Caki2 (cell line): Measurements from ENCODE around the gene RND1. TPM values are rescaled to one million over a fixed set of nuclear protein-coding genes. Genes with fewer than 3 reads are reported as not detected.
A peak's percentile ranks its signal among the peaks of the same experiment; 100 is the strongest.

Source experiments
- DNase-seq: peaks from one replicate; pipeline ENCODE4 v3.0.0-alpha.2; 2015; ENCODE audit warnings: low read depth
- in situ Hi-C: cut with HindIII; loops from 2 replicates; pipeline ENCODE4 v1.10.0; 2016; ENCODE audit warnings: low sequenced_read_pairs, low pct_unique_long_range_greater_than_20kb, mixed read lengths
- total RNA-seq: library from RNA; depleted of rRNA; stranded (reverse); fragments of >200 nt; shearing (Covaris generic); gene quantifications from 2 replicates; pipeline ENCODE4 v1.2.3, GENCODE V29; 2014; ENCODE audit warnings: low replicate concordance

Gene RND1
- total RNA-seq, 1 experiment from 2014 or later, result 0.57 TPM

DNA sequence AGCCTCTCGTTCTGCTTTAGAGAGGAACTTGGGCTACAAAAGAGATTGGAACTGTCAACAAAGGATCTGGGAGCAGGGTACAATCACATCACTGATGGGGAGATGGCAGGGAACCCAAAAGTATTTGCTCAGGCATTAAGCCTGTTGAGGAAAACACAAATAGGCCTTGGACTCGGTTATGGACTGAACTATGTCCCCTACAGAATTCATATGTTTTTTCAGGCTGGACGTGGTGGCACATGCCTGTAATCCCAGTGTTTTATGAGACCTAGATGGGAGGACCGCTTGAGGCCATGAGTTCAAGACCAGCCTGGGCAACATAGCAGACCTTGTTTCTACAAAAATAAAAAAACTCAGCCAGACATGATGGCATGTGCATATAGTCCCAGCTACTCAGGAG lies 27.6 kb downstream of the RND1 start:
- in situ Hi-C loops, result no loop called here
- DNase-seq, result no peak

DNA sequence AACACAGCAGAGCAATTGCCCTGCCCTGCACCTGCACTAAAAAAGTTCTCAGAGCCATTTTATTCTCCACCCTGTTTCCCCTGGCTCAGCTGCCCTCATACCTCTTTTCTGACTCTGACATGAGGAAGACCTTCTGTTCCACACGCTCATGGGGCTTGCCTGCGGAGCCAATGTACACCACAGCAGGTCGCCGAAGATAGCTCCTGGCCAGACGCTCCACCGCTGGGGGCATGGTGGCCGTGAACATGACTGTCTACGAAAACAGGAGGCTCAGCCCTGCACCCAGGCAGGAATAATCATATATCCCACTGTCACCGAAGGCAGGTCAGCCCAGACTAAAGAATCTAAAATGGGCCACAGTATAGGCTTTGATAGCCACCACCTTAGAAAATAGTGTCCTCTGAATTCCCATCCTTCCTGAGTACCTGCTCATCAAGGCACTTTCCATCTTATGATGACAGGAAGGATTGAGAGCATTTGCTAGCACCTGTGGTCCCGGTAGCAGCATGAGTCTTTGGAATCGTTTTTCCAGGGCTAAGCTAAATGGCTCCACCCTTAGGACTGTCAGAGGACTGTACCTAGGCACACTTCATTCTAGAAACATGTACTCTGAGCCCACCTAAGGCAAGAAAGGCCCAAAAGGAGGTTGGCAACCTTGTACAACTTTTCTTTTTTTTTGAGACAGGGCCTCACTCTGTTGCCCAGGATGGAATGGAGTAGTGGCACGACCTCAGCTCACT lies 33.2 kb downstream of the RND1 start:
- in situ Hi-C loops, result no loop called here
- no peak for DNase-seq

DNA sequence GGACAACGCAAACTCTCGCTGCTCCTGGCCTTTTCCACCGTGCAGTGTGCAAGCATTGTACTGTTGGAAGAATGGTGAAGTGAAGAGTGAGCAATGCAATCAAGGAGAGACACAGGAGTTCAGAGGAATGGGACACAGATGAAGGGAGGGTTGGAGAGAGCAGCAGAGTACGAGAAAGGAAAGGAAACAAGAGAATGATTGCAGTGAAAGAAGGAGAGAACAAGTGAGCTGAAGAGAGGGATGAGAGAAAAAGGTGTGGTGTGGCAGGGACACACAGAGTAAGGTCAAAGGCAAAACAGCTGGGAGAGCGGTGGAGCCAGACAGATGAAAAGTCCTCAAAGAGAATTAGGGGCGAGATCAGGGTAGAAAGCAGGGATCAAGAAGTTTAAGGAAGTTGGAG lies 34.4 kb downstream of the RND1 start:
- DNase-seq, result no peak
- in situ Hi-C loops, result no loop called here

DNA sequence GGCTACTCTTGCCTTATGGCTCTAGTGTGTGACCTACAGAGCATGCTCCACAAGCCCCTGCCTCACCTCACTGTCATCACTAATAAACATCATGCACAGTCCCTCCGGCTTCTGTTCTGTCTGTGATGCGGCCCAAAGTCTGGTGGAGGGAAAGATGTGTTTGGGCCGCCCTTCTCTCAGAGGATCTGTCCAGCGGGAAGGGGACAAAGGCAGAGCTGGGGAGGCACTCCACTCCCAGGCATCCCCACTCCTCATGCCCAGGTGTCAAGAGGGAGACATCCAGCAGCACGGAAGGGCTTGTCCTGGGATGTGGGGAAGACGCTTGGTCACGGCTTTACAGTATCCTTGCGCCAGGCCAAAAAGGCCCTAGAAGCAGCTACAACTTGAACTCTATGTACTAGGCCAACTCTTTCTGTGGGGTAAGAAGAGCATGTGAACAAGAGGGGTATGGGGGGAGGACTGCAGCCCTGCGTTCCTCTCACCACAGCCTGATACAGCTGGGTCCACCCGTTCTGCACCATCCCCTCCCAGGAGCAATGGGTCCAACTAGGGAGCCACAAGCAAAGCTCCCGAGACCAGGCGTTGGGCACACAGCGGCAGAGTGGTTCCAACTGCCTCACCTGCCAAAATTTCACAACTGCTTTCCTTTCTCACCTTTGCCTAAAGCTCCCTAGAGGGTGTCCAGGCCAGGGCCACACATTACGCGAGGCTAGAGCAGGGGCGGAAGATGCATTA lies 36.7 kb downstream of the RND1 start:
- in situ Hi-C loops, result no loop called here
- DNase-seq, result no peak

DNA sequence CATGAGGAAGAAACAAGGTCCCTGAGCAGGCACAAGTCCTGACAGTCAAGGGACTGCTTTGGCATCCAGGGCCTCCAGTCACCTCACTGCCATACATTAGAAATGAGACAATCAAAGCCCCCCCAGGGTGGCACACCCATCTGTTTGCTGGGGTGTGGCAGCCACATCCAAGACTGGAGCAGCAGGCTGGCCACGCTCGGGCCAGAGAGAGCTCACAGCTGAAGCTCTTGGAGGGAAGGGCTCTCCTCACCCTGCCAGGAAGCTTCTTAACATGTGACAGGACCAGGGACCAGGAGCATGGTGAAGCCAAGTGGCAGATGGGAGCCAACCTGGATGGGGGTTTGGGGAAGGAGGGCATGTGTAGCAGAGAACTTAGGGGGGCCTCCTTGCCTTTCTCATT lies 37.4 kb downstream of the RND1 start:
- DNase-seq, result no peak
- in situ Hi-C loops, result no loop called here

DNA sequence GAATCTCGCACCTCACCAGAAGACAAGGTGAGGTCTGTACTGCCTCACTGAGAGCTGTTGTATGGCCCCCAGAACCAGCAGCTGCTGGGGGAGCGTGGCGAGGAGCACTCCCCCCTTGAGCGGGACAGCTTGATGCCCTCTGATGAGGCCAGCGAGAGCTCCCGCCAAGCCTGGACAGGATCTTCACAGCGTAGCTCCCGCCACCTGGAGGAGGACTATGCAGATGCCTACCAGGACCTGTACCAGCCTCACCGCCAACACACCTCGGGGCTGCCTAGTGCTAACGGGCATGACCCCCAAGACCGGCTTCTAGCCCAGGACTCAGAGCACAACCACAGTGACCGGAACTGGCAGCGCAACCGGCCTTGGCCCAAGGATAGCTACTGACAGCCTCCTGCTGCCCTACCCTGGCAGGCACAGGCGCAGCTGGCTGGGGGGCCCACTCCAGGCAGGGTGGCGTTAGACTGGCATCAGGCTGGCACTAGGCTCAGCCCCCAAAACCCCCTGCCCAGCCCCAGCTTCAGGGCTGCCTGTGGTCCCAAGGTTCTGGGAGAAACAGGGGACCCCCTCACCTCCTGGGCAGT lies 38.1 kb downstream of the RND1 start:
- in situ Hi-C loops, result no loop called here
- DNase-seq, result no peak

DNA sequence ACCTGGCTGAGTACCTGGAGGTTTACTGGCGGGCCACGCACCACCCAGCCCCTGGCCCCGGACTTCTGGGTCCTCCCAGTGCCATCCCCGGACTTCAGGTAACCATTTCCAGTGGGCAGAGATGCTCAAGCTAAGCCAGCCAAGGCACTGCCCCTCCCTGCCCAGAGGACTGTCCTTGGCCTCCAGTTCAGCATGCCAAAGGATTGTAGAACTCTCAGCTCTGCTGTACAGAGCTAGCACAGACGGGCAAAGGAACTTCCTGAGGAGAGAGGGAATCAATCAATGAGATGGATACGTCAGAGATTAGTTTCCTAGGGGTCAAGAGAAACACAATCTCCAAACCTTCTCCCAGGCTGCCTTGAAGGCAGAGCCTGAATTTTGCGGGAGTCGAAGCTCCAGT lies 38.6 kb downstream of the RND1 start:
- DNase-seq, result no peak
- in situ Hi-C loops, result no loop called here

DNA sequence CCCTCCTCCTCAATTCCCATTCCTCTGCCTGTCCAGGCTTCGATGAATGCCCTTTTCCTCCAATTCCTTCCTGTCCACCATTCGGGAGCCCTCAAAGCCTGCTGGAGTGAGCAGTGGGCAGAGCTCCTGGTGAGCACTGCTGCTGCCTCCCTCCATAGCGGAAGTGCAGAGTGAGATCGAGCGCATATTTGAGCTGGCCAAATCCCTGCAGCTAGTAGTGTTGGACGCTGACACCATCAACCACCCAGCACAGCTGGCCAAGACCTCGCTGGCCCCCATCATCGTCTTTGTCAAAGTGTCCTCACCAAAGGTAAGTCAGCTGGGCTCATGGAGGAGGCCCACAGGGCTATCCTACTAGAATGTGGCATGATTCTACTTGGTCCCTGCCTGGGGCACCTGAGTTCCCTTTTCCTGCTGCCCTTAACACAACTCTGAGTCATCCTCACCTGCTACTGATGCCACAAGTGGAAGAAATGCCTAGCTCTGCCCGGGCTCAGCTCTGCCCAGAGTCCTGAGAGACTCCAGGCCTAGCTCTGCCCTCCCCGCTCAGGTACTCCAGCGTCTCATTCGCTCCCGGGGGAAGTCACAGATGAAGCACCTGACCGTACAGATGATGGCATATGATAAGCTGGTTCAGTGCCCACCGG lies 39.3 kb downstream of the RND1 start:
- in situ Hi-C loops, result no loop called here
- no peak for DNase-seq

DNA sequence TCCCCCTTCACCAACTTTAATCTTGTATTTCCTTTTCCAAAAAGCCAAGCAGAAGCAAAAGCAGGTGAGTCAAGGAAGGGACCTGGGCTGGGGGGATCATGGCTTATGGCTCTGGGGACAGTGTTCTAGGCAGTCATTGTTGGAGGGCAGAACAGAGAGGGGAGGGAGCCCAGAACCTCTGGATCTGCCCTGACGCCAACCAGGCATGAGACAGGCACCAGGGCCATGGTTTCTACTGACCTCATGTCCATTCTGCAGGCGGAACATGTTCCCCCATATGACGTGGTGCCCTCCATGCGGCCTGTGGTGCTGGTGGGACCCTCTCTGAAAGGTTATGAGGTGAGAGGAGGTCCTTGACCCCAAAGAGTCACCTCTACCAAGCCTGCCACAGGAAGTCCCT lies 40.8 kb downstream of the RND1 start:
- in situ Hi-C loops, result no loop called here
- DNase-seq, result no peak

DNA sequence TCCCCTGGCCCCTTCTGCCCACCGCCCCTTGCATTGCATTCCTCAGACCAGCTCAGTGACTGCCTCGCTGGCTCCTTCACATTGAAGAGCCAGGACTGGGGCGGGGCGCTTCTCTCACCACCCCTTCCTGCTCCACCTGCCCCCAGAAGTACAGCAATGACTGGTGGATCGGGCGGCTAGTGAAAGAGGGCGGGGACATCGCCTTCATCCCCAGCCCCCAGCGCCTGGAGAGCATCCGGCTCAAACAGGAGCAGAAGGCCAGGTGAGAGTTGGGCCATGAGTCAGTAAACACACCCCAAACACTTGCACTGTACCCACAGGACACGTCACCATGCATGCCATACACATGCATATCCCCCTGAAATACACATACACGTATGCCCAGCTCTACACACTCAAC lies 41.6 kb downstream of the RND1 start:
- no peak for DNase-seq
- in situ Hi-C loops, result no loop called here

DNA sequence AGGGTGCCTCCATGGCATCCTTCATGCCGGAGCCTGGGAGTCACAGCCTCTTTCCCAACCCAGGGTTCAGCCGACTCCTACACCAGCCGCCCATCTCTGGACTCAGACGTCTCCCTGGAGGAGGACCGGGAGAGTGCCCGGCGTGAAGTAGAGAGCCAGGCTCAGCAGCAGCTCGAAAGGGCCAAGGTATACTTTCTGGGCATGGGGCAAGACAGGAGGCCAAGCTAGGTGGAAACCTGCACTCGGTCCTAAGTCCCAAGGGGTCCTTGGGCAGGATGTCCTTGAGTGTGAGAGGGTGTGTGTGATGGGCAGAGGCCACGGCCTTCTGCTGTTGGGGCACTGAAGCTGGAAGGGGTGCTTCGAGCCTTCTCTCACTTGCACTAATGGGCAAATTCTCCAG lies 42.4 kb downstream of the RND1 start:
- in situ Hi-C loops, result no loop called here
- no peak for DNase-seq

DNA sequence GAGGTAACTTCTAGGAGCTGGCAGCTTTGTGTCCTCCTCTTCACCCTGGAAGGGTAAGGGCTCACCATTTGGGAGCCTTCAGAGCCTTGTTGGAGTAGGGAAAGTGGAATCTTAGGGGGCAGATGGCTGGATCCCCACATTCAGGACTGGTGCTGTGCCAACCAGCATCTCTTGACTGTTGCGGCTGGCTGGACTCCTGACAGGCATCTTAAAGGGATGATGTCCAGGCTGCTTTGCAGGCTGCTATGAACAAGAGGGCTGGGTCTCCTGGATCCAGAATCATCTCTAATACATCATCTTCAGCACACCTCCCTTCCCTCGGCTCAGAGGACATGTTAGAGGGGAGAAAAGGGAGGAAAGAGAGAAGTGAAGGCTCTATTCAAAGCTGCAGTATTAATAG lies 43.0 kb downstream of the RND1 start:
- no peak for DNase-seq
- in situ Hi-C loops, result no loop called here

DNA sequence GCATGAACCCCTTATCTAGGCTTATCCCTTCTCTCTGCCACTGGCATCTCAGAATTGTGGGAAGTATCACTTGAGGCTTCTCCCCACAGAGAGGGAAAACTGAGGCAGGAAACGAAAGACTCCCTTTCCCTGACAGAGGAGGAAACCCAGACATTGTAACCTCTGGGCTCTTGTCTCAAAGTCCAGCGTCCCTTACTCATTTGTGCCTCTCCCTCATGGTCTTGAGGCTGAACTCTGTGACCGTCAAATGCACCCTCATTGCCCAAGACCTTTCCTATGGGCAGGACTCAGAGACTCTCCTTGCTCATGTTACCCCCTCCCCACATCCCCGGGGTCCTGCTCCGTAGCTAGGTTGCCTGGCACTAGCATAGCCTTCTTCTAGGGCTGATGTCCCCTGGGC lies 43.5 kb downstream of the RND1 start:
- DNase-seq, result no peak
- in situ Hi-C loops, result no loop called here

DNA sequence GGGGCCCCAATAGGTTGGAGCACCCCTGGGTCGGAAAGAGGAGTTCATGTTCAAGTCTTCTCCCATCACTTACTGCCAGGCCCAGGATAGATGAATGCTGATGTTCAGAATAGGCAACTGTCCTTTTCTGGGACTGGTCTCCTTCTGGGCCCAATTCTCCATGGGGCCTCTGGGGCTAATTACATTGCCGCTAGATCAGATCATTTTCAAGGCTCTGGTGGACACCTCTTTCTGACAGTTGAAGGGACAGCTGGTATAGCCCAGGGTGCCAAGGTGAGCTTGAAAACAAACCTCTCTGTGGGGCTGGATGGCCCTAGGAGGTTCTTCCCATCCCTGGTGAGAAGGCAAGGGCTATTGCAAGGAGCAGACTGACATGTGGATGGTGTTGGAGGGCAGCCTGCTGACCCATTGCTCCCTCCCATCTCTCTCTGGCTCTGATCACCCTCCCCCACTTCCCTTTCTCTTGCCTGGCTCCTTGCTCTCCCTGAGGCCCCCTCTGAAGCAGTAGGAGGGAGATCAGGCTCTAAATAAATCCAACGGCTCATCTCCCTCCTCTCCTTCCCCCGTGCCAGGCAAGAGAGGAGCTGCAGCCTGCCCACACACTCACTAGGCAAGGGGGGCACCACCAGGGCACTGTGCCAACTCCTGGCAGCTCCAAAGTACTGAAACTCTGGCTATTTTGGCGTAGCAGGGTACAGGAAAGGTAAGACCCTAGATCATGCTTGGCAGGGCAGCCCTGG lies 45.5 kb downstream of the RND1 start:
- DNase-seq, result no peak
- in situ Hi-C loops, result no loop called here

DNA sequence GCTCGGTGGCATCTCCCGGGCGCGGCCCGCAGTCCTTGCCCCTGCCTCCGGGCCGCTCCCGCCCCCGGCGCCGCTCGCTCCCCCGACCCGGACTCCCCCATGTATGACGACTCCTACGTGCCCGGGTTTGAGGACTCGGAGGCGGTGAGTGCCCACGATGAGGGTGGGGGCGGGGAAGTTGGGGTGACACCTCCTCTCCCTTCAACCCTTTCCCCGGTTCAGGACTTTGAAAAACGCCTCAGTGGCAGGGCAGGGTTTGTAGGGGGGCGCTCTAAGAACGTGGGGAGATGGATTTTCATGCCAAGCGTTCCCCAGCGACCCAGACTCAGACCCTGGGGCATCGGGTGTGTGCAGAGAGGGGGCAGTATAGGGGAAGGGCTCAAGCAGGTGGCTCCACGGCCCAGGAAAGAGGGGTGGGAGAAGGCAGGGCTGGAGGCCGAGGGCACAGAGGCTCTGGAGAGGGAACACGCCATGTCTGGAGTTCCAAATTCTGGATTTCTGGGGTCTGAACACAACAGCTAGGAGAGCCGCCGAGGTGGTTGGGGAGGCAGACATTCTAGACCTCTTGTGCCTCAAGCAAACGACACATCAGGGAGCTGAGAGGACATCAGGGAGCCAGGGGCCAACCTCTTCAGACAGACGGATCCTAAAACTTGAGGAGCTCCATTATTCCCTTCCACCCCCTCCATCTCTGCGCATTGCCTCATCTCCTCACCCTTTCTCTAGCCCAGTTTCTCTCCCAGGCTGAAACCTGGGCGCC lies 46.7 kb downstream of the RND1 start:
- no peak for DNase-seq
- in situ Hi-C loops, result no loop called here

DNA sequence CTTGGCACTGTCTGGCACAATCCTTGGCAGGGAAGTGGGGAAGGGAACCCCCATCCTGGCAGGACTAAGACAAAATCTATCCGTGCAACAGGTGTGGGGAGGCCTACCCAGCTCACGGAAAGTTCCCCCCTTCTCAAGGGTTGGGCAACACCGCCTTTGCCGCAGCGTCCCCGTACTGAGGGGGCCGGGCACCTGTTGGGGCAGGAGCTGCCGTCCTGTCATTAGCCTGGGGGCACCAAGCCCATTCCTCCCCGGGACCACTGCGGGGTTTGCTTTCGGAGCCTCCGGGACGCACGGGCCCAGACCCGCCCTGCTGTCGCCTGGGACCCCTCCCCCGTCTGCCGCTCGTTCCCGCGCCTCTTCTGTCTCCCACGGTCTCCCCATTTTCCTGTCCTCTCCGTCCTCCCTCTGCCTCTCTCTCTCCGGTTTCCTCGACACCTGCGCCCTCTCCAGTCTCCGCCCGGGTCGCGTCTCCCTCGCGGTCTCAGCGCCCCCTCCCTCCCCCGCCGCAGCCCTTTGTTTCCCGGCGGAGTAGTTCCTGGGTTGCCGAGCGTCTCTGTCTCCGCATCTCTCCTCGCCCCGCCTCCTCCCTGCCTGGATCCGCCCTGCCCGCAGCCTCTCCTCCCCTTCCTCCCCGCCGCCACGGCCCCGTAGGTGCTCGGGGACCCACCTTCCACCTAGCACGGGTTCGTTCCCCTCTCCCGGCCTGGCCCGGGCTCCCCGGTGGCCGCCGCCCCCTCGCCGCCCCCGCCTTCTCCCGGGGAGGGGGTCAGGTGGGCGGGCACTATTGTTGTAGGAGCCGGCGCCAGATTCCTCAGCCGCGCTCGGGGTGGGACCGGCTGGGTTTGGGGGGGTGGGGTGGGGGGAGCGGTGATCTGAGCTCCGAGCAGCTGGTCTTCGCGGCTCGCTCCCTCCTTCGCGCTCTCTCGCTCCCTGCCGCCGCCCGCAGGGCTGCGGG lies 47.5 kb downstream of the RND1 start, which contains the start of gene CACNB3:
TSS of gene CACNB3 (plus strand) at position 624 of the 958 bp plus-strand sequence. CDS start 434 bp downstream, outside the sequence.
- peak; percentile 66 for DNase-seq
- in situ Hi-C loops, result no loop called here
